Measurements from ENCODE around the gene ANGPT4. TPM values are rescaled to one million over a fixed set of nuclear protein-coding genes. Genes with fewer than 3 reads are reported as not detected.

ANGPT4 gene
- total RNA-seq, 1 donor from 2014 or later: 0.06 TPM

DNA sequence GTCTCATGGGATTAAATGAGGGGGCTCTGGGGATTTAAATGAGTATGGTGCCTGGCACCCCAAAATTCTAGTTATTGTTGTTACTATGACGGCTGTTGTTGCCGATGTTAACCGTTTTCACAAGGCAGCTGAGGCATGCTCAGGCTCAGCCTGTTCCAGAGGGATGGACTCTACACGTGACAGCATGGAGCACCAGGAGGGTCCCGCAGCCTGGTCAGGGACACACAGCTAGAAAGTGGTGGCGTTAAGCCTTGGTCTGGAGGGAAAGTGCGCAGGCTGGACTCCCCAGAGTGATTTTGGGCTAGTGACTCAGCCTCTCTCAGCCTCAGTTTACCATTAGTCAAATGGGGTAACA is 75.7 kb downstream of the ANGPT4 start:
- Histone ChIP-seq H3K36me3 (no peaks in the 10 kb centered on the region), H3K4me1 (peaks cover 3% of the 10 kb centered on the region), H3K79me2 (ENCODE audit: low read depth) (no peaks in the 10 kb centered on the region), H3K27ac (no peak overlapping the region), H3K9ac (no peak overlapping the region), H3F3A (ENCODE audit: low read depth) (peaks cover 12% of the 10 kb centered on the region), H4K20me1 (ENCODE audit: low read depth) (peaks cover 26% of the 10 kb centered on the region), H3K4me2 (peak overlapping the region; percentile 98), H3K4me3 (peak overlapping the region; percentile 71), H3K9me3 (ENCODE audit: low read depth) (no peaks in the 10 kb centered on the region), H3K27me3 (peaks cover 61% of the 10 kb centered on the region), H2AFZ (replicated peaks) (no peak overlapping the region)
- Mint-ChIP-seq H3K27me3 (ENCODE audit: insufficient read depth, low read depth) (peaks cover 30% of the 10 kb centered on the region), H3K36me3 (peaks cover 4% of the 10 kb centered on the region), H3K27ac (no peak overlapping the region), H3K4me1 (peaks cover 16% of the 10 kb centered on the region), H3K4me3 (peak overlapping the region; percentile 73), H3K9me3 (peaks cover 4% of the 10 kb centered on the region)
- TF ChIP-seq, protein P1, sequence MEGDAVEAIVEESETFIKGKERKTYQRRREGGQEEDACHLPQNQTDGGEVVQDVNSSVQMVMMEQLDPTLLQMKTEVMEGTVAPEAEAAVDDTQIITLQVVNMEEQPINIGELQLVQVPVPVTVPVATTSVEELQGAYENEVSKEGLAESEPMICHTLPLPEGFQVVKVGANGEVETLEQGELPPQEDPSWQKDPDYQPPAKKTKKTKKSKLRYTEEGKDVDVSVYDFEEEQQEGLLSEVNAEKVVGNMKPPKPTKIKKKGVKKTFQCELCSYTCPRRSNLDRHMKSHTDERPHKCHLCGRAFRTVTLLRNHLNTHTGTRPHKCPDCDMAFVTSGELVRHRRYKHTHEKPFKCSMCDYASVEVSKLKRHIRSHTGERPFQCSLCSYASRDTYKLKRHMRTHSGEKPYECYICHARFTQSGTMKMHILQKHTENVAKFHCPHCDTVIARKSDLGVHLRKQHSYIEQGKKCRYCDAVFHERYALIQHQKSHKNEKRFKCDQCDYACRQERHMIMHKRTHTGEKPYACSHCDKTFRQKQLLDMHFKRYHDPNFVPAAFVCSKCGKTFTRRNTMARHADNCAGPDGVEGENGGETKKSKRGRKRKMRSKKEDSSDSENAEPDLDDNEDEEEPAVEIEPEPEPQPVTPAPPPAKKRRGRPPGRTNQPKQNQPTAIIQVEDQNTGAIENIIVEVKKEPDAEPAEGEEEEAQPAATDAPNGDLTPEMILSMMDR (IDR thresholded peaks at IDR 0.05): no peak
- TF ChIP-seq EZH2 (IDR thresholded peaks at IDR 0.05) (no peak), EZH2phosphoT487 (IDR thresholded peaks at IDR 0.05) (no peak)
- no peak for DNase-seq (ENCODE audit: low spot score)

DNA sequence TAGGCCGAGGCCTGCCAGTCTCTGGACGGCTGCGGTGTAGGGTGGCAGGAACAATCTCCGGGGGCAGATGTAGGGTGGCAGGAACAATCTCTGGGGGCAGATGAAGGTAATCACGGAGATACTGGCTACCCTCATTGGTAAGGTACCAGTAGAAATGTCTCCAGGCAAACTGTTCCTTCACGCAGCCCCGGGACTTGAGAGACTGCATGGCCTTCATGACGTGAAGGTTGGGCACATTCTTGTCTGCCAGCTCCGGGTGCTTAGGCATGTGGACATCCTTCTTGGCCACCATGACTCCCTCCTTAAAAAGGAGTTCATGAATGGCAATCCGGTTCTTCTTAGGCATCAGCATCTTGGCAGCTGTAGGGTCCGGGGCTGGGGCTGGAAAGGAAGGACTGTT is 76.5 kb downstream of the ANGPT4 start:
- H3K27ac Mint-ChIP-seq: no peak overlapping the region
- Histone ChIP-seq H2AFZ (replicated peaks) (no peak overlapping the region), H3K9ac (no peak overlapping the region), H3K4me3 (no peak overlapping the region), H3K36me3 (no peaks in the 10 kb centered on the region), H3K79me2 (ENCODE audit: low read depth) (no peaks in the 10 kb centered on the region), H3K27ac (no peak overlapping the region), H3K27me3 (peaks cover 58% of the 10 kb centered on the region), H3K4me1 (peaks cover 6% of the 10 kb centered on the region), H3K9me3 (ENCODE audit: low read depth) (no peaks in the 10 kb centered on the region), H3F3A (ENCODE audit: low read depth) (peaks cover 14% of the 10 kb centered on the region), H4K20me1 (ENCODE audit: low read depth) (peaks cover 20% of the 10 kb centered on the region), H3K4me2 (no peak overlapping the region)
- H3K4me1 Mint-ChIP-seq: peaks cover 23% of the 10 kb centered on the region
- DNase-seq (ENCODE audit: low spot score): no peak
- H3K27me3 Mint-ChIP-seq (ENCODE audit: insufficient read depth, low read depth): peaks cover 36% of the 10 kb centered on the region
- peaks cover 4% of the 10 kb centered on the region for H3K9me3 Mint-ChIP-seq
- no peak overlapping the region for H3K4me3 Mint-ChIP-seq
- TF ChIP-seq EZH2phosphoT487 (IDR thresholded peaks at IDR 0.05): no peak
- no peak for TF ChIP-seq EZH2 (IDR thresholded peaks at IDR 0.05)
- TF ChIP-seq, protein P1 (IDR thresholded peaks at IDR 0.05): no peak
- peaks cover 4% of the 10 kb centered on the region for H3K36me3 Mint-ChIP-seq

DNA sequence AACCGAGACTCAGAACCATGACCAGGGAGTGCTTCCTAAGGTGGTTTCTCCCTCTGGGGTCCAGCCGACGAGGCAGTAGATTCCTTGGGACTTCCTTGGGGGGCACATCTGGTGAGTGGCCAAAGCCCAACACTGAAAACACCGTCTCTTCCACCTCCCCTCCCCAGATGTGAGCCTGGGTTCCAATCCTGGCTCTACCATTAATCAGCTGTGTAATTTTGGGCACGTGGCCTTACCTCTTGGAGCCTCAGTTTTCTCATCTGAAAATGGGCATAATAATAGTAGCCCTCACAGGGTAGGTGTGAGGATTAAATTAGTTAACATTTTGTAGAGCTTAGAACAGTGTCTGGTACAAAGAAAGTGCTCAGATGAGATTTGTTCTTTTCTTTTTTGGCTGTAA is 77.1 kb downstream of the ANGPT4 start:
- H3K27me3 ChIP-seq: peaks cover 60% of the 10 kb centered on the region
- H3K4me1 ChIP-seq: peaks cover 8% of the 10 kb centered on the region
- Mint-ChIP-seq H3K4me1 (peaks cover 26% of the 10 kb centered on the region), H3K4me3 (no peak overlapping the region), H3K9me3 (peaks cover 4% of the 10 kb centered on the region), H3K27me3 (ENCODE audit: insufficient read depth, low read depth) (peaks cover 33% of the 10 kb centered on the region), H3K36me3 (peaks cover 4% of the 10 kb centered on the region), H3K27ac (no peak overlapping the region)
- TF ChIP-seq EZH2 (IDR thresholded peaks at IDR 0.05): no peak
- TF ChIP-seq EZH2phosphoT487 (IDR thresholded peaks at IDR 0.05): no peak
- TF ChIP-seq, protein P1 (IDR thresholded peaks at IDR 0.05): no peak
- no peak overlapping the region for H3K9ac ChIP-seq
- no peaks in the 10 kb centered on the region for H3K9me3 ChIP-seq (ENCODE audit: low read depth)
- H3K4me3 ChIP-seq: no peak overlapping the region
- no peaks in the 10 kb centered on the region for H3K79me2 ChIP-seq (ENCODE audit: low read depth)
- H3K4me2 ChIP-seq: no peak overlapping the region
- no peak for DNase-seq (ENCODE audit: low spot score)
- H4K20me1 ChIP-seq (ENCODE audit: low read depth): peaks cover 20% of the 10 kb centered on the region
- no peak overlapping the region for H3K27ac ChIP-seq
- peaks cover 15% of the 10 kb centered on the region for H3F3A ChIP-seq (ENCODE audit: low read depth)
- H3K36me3 ChIP-seq: no peaks in the 10 kb centered on the region
- H2AFZ ChIP-seq (replicated peaks): no peak overlapping the region

Data from neural progenitor cell (in vitro differentiated cells).